ENCODE data around the gene TNIK.

GRCh38 chr3:171222995-171223394, 237.2 kb downstream of the TNIK start:
- TF ChIP-seq CTCF (IDR thresholded peaks at IDR 0.05; ENCODE audit: low read length) (no peak), EZH2 (IDR thresholded peaks at IDR 0.05; ENCODE audit: borderline replicate concordance, low read length) (no peak)

Data from OCI-LY1 (cell line).